WTC11 (cell line): ENCODE data around the gene ZNF33A. TPM values are rescaled to one million over a fixed set of nuclear protein-coding genes. Genes with fewer than 3 reads are reported as not detected.

Experiments
- ATAC-seq: fragments of 200-7000 bp; cut with Tn5 transposase; 2 replicates; pipeline ENCODE4 v1.10.0; 2021; ENCODE audit warnings: mild to moderate bottlenecking, moderate library complexity
- CTCF ChIA-PET: fragments of 300-600 bp; sonication (Branson Sonifier 250); formaldehyde crosslinking; loops from one replicate; lab custom pipeline; 2021; ENCODE audit warnings: antibody characterized with exemption; lab: Charles Lee
- POLR2A ChIA-PET: fragments of 350-600 bp; sonication (Branson Sonifier 250); formaldehyde crosslinking; loops from one replicate; lab custom pipeline; 2021; ENCODE audit warnings: antibody characterized with exemption; lab: Charles Lee
- DNase-seq: peaks from one replicate; pipeline ENCODE4 v3.0.0; 2021; ENCODE audit warnings: low spot score
- H3K27ac Mint-ChIP-seq: 2 replicates; pipeline ENCODE4 v1.8.0; 2021; ENCODE audit warnings: mixed read lengths
- H3K27me3 Mint-ChIP-seq: 2 replicates; pipeline ENCODE4 v1.8.0; 2021; ENCODE audit warnings: low read depth, mild to moderate bottlenecking, moderate library complexity, mixed read lengths
- H3K36me3 Mint-ChIP-seq: 2 replicates; pipeline ENCODE4 v1.8.0; 2021; ENCODE audit warnings: mixed read lengths
- H3K4me1 Mint-ChIP-seq: 2 replicates; pipeline ENCODE4 v1.8.0; 2022; ENCODE audit warnings: mixed read lengths
- H3K4me3 Mint-ChIP-seq: 2 replicates; pipeline ENCODE4 v1.8.0; 2021; ENCODE audit warnings: mild to moderate bottlenecking, moderate library complexity, mixed read lengths
- H3K9me3 Mint-ChIP-seq: 2 replicates; pipeline ENCODE4 v1.8.0; 2021; ENCODE audit warnings: mixed read lengths
- AFF4 ChIP-seq: sonication (generic); formaldehyde crosslinking; IDR thresholded peaks from 2 replicates; pipeline ENCODE4 v1.8.1; 2023; ENCODE audit warnings: mild to moderate bottlenecking, missing genetic modification reagents, borderline replicate concordance
- AR ChIP-seq: fragments of 250-450 bp; sonication (Bioruptor Pico); IDR thresholded peaks from 2 replicates; pipeline ENCODE4 v1.9.0; 2021; ENCODE audit warnings: mild to moderate bottlenecking
- ATF1 ChIP-seq: sonication (generic); formaldehyde crosslinking; IDR thresholded peaks from 2 replicates; pipeline ENCODE4 v1.8.1; 2023; ENCODE audit warnings: mild to moderate bottlenecking, moderate library complexity, missing genetic modification reagents
- ETV6 ChIP-seq: sonication (generic); formaldehyde crosslinking; IDR thresholded peaks from 2 replicates; pipeline ENCODE4 v1.8.1; 2022; ENCODE audit warnings: mild to moderate bottlenecking, missing genetic modification reagents
- FOXP4 ChIP-seq: sonication (generic); formaldehyde crosslinking; IDR thresholded peaks from 2 replicates; pipeline ENCODE4 v1.8.0; 2022; ENCODE audit warnings: mild to moderate bottlenecking, missing genetic modification reagents
- JUN ChIP-seq: sonication (generic); formaldehyde crosslinking; IDR thresholded peaks from 2 replicates; pipeline ENCODE4 v1.8.0; 2023; ENCODE audit warnings: mild to moderate bottlenecking, missing genetic modification reagents
- MXD4 ChIP-seq: fragments of 250-450 bp; sonication (Bioruptor Pico); IDR thresholded peaks from 2 replicates; pipeline ENCODE4 v1.8.0; 2021; ENCODE audit warnings: mild to moderate bottlenecking, moderate library complexity, borderline replicate concordance
- NR3C1 ChIP-seq: sonication (generic); formaldehyde crosslinking; conservative IDR thresholded peaks from 2 replicates; pipeline ENCODE4 v1.8.1; 2023; ENCODE audit warnings: low read depth, mild to moderate bottlenecking, missing genetic modification reagents
- OVOL2 ChIP-seq: fragments of 250-450 bp; sonication (Bioruptor Pico); IDR thresholded peaks from 2 replicates; pipeline ENCODE4 v1.9.0; 2021; ENCODE audit warnings: mild to moderate bottlenecking, borderline replicate concordance
- PRDM15 ChIP-seq: sonication (generic); formaldehyde crosslinking; IDR thresholded peaks from 2 replicates; pipeline ENCODE4 v1.8.0; 2022; ENCODE audit warnings: missing genetic modification reagents
- PREB ChIP-seq: sonication (generic); formaldehyde crosslinking; IDR thresholded peaks from 2 replicates; pipeline ENCODE4 v1.8.1; 2022; ENCODE audit warnings: mild to moderate bottlenecking, missing genetic modification reagents, moderate library complexity, borderline replicate concordance
- RORB ChIP-seq: fragments of 250-450 bp; sonication (Bioruptor Pico); IDR thresholded peaks from 2 replicates; pipeline ENCODE4 v1.9.0; 2021; ENCODE audit warnings: mild to moderate bottlenecking
- ZNF232 ChIP-seq: sonication (generic); formaldehyde crosslinking; IDR thresholded peaks from 2 replicates; pipeline ENCODE4 v1.8.0; 2022; ENCODE audit warnings: mild to moderate bottlenecking, missing genetic modification reagents
- ZNF263 ChIP-seq: sonication (generic); formaldehyde crosslinking; IDR thresholded peaks from 2 replicates; pipeline ENCODE4 v1.8.1; 2022; ENCODE audit warnings: low read depth, mild to moderate bottlenecking, moderate library complexity, missing genetic modification reagents
- ZSCAN18 ChIP-seq: fragments of 250-450 bp; sonication (Bioruptor Pico); IDR thresholded peaks from 2 replicates; pipeline ENCODE4 v2.1.2; 2022; ENCODE audit warnings: mild to moderate bottlenecking, moderate library complexity
- total RNA-seq: library from RNA; stranded (reverse); gene quantifications from 3 replicates; pipeline ENCODE4 v1.2.3, GENCODE V29; 2021

Gene ZNF33A
- total RNA-seq, 1 experiment from 2014 or later = 32.2 TPM

GRCh38 chr10:38103756-38104155, 93.3 kb downstream of the ZNF33A start:
- Mint-ChIP-seq H3K4me3 (no peak overlapping the region), H3K27ac (no peak overlapping the region), H3K9me3 (peaks cover 93% of the 10 kb centered on the region), H3K4me1 (peaks cover 12% of the 10 kb centered on the region), H3K36me3 (peaks cover 94% of the 10 kb centered on the region), H3K27me3 (peaks cover 28% of the 10 kb centered on the region)
- ChIA-PET CTCF (no interaction called here), POLR2A (no interaction called here)
- no peak for TF ChIP-seq AR
- ATAC-seq (no peak), DNase-seq (no peak)

- Mint-ChIP-seq H3K4me3 (no peak overlapping the region), H3K27me3 (peaks cover 17% of the 10 kb centered on the region), H3K27ac (no peak overlapping the region), H3K4me1 (no peaks in the 10 kb centered on the region), H3K36me3 (peaks cover 77% of the 10 kb centered on the region), H3K9me3 (peaks cover 80% of the 10 kb centered on the region)
- TF ChIP-seq ZNF263 (CRISPR knock-in tag) (no peak), ZNF232 (no peak), PRDM15 (no peak), MXD4 (no peak), AFF4 (no peak), FOXP4 (CRISPR knock-in tag) (no peak), OVOL2 (CRISPR knock-in tag) (no peak), ATF1 (CRISPR knock-in tag) (no peak), ZSCAN18 (no peak), JUN (no peak), RORB (CRISPR knock-in tag) (no peak), NR3C1 (no peak), PREB (CRISPR knock-in tag) (no peak), ETV6 (CRISPR knock-in tag) (no peak)
- ChIA-PET POLR2A (no interaction called here), CTCF (no interaction called here)
- DNase-seq = no peak
- no peak for ATAC-seq
Measured at GRCh38 chr10:38112159-38112558, 101.7 kb downstream of the ZNF33A start.
